ENCODE data around the gene KRT72. TPM values are rescaled to one million over a fixed set of nuclear protein-coding genes. Genes with fewer than 3 reads are reported as not detected.

Gene KRT72
- total RNA-seq, 1 experiment from 2014 or later, result not detected

GRCh38 chr12:52631264-52631663 lies 30.0 kb upstream of the KRT72 start:
- Histone ChIP-seq H3K79me2 (ENCODE audit: low read length) (no peaks in the 10 kb centered on the region), H2AFZ (ENCODE audit: low read length) (no peak overlapping the region), H3K4me2 (ENCODE audit: low read length) (no peak overlapping the region), H3F3A (ENCODE audit: low read length, unreplicated experiment) (no peaks in the 10 kb centered on the region), H3K36me3 (ENCODE audit: low read depth, low read length) (no peaks in the 10 kb centered on the region), H3K9me2 (replicated peaks; ENCODE audit: low read length) (no peaks in the 10 kb centered on the region), H3K27me3 (ENCODE audit: low read length) (0 out of 2 replicates have a peak, but pooled peaks cover 12% of the 10 kb centered on the region), H3K9me3 (ENCODE audit: low read length) (no peaks in the 10 kb centered on the region), H4K20me1 (ENCODE audit: low read length) (no peaks in the 10 kb centered on the region), H3K4me3 (ENCODE audit: low read length) (no peak overlapping the region), H3K9ac (ENCODE audit: low read length) (no peak overlapping the region), H3K27ac (ENCODE audit: low read length) (no peak overlapping the region), H3K4me1 (ENCODE audit: insufficient read depth, low read length) (no peaks in the 10 kb centered on the region)
- DNase-seq, result no peak
- CTCF ChIA-PET, result no interaction called here
- POLR2A ChIA-PET (ENCODE audit: unreplicated experiment), result no interaction called here
- BruUV-seq (replicated peaks), result no TSS peak
- ATAC-seq, result no peak
- intact Hi-C loops (cut with micrococcal nuclease), result no loop called here
- no peak for TF ChIP-seq CTCF (conservative IDR thresholded peaks at IDR 0.05; ENCODE audit: low read depth, low read length)
- TF ChIP-seq EZH2 (IDR thresholded peaks at IDR 0.05; ENCODE audit: low read length, unreplicated experiment), result no peak
- no peak for TF ChIP-seq EZH2phosphoT487 (IDR thresholded peaks at IDR 0.05; ENCODE audit: borderline replicate concordance, low read length)

GRCh38 chr12:52630599-52631200 lies 29.4 kb upstream of the KRT72 start:
- no peak for TF ChIP-seq EZH2phosphoT487 (IDR thresholded peaks at IDR 0.05; ENCODE audit: borderline replicate concordance, low read length)
- no peak overlapping the region for H3K9ac ChIP-seq (ENCODE audit: low read length)
- ATAC-seq, result no peak

GRCh38 chr12:52630008-52630500 lies 28.8 kb upstream of the KRT72 start:
- no TSS peak for BruUV-seq (replicated peaks)
- Histone ChIP-seq H3K4me2 (ENCODE audit: low read length) (no peak overlapping the region), H3K27me3 (ENCODE audit: low read length) (0 out of 2 replicates have a peak, but pooled peaks cover 12% of the 10 kb centered on the region), H4K20me1 (ENCODE audit: low read length) (no peaks in the 10 kb centered on the region), H3F3A (ENCODE audit: low read length, unreplicated experiment) (no peaks in the 10 kb centered on the region), H3K4me3 (ENCODE audit: low read length) (no peak overlapping the region), H3K9me3 (ENCODE audit: low read length) (no peaks in the 10 kb centered on the region), H3K79me2 (ENCODE audit: low read length) (no peaks in the 10 kb centered on the region), H3K9me2 (replicated peaks; ENCODE audit: low read length) (no peaks in the 10 kb centered on the region), H3K4me1 (ENCODE audit: insufficient read depth, low read length) (no peaks in the 10 kb centered on the region), H2AFZ (ENCODE audit: low read length) (no peak overlapping the region), H3K36me3 (ENCODE audit: low read depth, low read length) (no peaks in the 10 kb centered on the region), H3K27ac (ENCODE audit: low read length) (no peak overlapping the region), H3K9ac (ENCODE audit: low read length) (no peak overlapping the region)
- ATAC-seq (no peak), DNase-seq (no peak)
- ChIA-PET CTCF (no interaction called here), POLR2A (ENCODE audit: unreplicated experiment) (no interaction called here)
- TF ChIP-seq EZH2phosphoT487 (IDR thresholded peaks at IDR 0.05; ENCODE audit: borderline replicate concordance, low read length) (no peak), CTCF (conservative IDR thresholded peaks at IDR 0.05; ENCODE audit: low read depth, low read length) (no peak), EZH2 (IDR thresholded peaks at IDR 0.05; ENCODE audit: low read length, unreplicated experiment) (no peak)
- intact Hi-C loops (cut with micrococcal nuclease), result no loop called here

More at GRCh38 chr12:52630599-52631200, 29.4 kb upstream of the KRT72 start:
- intact Hi-C loops (cut with micrococcal nuclease), result no loop called here
- no peaks in the 10 kb centered on the region for H3K36me3 ChIP-seq (ENCODE audit: low read depth, low read length)
- CTCF ChIA-PET, result no interaction called here
- H3K27me3 ChIP-seq (ENCODE audit: low read length), result 0 out of 2 replicates have a peak, but pooled peaks cover 12% of the 10 kb centered on the region
- no peaks in the 10 kb centered on the region for H3F3A ChIP-seq (ENCODE audit: low read length, unreplicated experiment)
- H3K4me1 ChIP-seq (ENCODE audit: insufficient read depth, low read length), result no peaks in the 10 kb centered on the region
- H3K4me3 ChIP-seq (ENCODE audit: low read length), result no peak overlapping the region
- H3K4me2 ChIP-seq (ENCODE audit: low read length), result no peak overlapping the region
- no peak overlapping the region for H3K27ac ChIP-seq (ENCODE audit: low read length)
- no peak for DNase-seq
- H2AFZ ChIP-seq (ENCODE audit: low read length), result no peak overlapping the region
- H3K9me2 ChIP-seq (replicated peaks; ENCODE audit: low read length), result no peaks in the 10 kb centered on the region
- BruUV-seq (replicated peaks), result no TSS peak
- no peaks in the 10 kb centered on the region for H3K9me3 ChIP-seq (ENCODE audit: low read length)
- H3K79me2 ChIP-seq (ENCODE audit: low read length), result no peaks in the 10 kb centered on the region
- POLR2A ChIA-PET (ENCODE audit: unreplicated experiment), result no interaction called here
- no peaks in the 10 kb centered on the region for H4K20me1 ChIP-seq (ENCODE audit: low read length)
